Lung (tissue), 12 donors: ENCODE data around the gene LINS1. TPM values are rescaled to one million over a fixed set of nuclear protein-coding genes. Genes with fewer than 3 reads are reported as not detected.

Experiments used
- ATAC-seq: fragments of 200-7000 bp; cut with Tn5 transposase; one replicate; pipeline ENCODE4 v1.9.1; 2020; ENCODE audit warnings: moderate number of reproducible peaks; ENCODE audit not compliant: insufficient read depth, low FRiP score
- DNase-seq, 3 donors: peaks; one replicate each; pipeline ENCODE4 v3.0.0-alpha.2; 2013 to 2017
- H3K27ac ChIP-seq, 2 donors: one replicate each; pipeline ENCODE4 v1.5.1; 2013; ENCODE audit warnings: mild to moderate bottlenecking in 2 of 2, moderate library complexity in 2 of 2, control low read depth in 1 of 2, inconsistent platforms in 1 of 2, low read depth in 1 of 2, low read length in 1 of 2
- H3K27me3 ChIP-seq, 3 donors: one replicate each; pipeline ENCODE4 v1.5.1; 2013; ENCODE audit warnings: low read length in 2 of 3; ENCODE audit not compliant: control insufficient read depth in 3 of 3, insufficient read depth in 3 of 3
- H3K36me3 ChIP-seq, 4 donors: one replicate each; pipeline ENCODE4 v1.5.1; 2013; ENCODE audit warnings: low read length in 4 of 4, mild to moderate bottlenecking in 1 of 4, moderate library complexity in 1 of 4; ENCODE audit not compliant: control insufficient read depth in 4 of 4, insufficient read depth in 4 of 4
- H3K4me1 ChIP-seq, 5 donors: one replicate each; pipeline ENCODE4 v1.5.1; 2013; ENCODE audit warnings: low read length in 5 of 5, mild to moderate bottlenecking in 2 of 5, moderate library complexity in 1 of 5; ENCODE audit not compliant: control insufficient read depth in 5 of 5, insufficient read depth in 5 of 5
- H3K4me3 ChIP-seq: one replicate; pipeline ENCODE4 v1.5.1; 2013; ENCODE audit warnings: mild to moderate bottlenecking, control low read depth, moderate library complexity
- H3K9ac ChIP-seq, 2 donors: one replicate each; pipeline ENCODE4 v1.5.1; 2013; ENCODE audit warnings: low read length in 2 of 2, control low read depth in 1 of 2; ENCODE audit not compliant: insufficient read depth in 1 of 2
- H3K9me3 ChIP-seq, 4 donors: one replicate each; pipeline ENCODE4 v1.5.1; 2013; ENCODE audit warnings: low read length in 3 of 4, mild to moderate bottlenecking in 1 of 4, moderate library complexity in 1 of 4; ENCODE audit not compliant: control insufficient read depth in 4 of 4, insufficient read depth in 3 of 4
- CTCF ChIP-seq: IDR thresholded peaks from 2 replicates; pipeline ENCODE4 v1.5.1; 2012; ENCODE audit warnings: mild to moderate bottlenecking; ENCODE audit errors: control extremely low read depth, extremely low read depth
- WGBS, 2 donors: extraction: QIAGEN DNeasy Blood & Tissue Kit; methylation state at CpG; one replicate each; pipeline ENCODE4 v1.1.7; 2013; 5-methylcytosine and 5-hydroxymethylcytosine counted together
- polyA plus RNA-seq, 2 donors: library from polyadenylated mRNA; stranded (reverse); fragments of 200-250 nt; gene quantifications; one replicate each; pipeline ENCODE4 v1.2.1, GENCODE V29; 2013
- total RNA-seq, 2 donors: library from RNA; depleted of rRNA in 1 of 2; stranded (reverse); fragments of >200 nt in 1 of 2; gene quantifications; one replicate each; pipeline ENCODE4 v1.2.1, GENCODE V29; 2014 to 2021
- donor health status: control.
- donor health status: control.
- donor health status: Bipolar disorder and iron deficiency.
- donor health status: healthy.
- donor health status: DM: yes; HTN: yes; CAD: no.

Gene LINS1
- total and polyA plus RNA-seq, 4 donors: 8.0 to 24.1 (median 11.9) TPM

GRCh38 chr15:100616700-100617099 lies 14.7 kb upstream of the LINS1 start:
- Histone ChIP-seq H3K27ac (no peak overlapping the region), H3K9ac (no peak overlapping the region), H3K4me3 (no peak overlapping the region), H3K27me3 (no peaks in the 10 kb centered on the region), H3K4me1 (peaks cover 0 to 3% (median 0%) of the 10 kb centered on the region in 5 donors), H3K36me3 (peaks cover 3 to 24% (median 19%) of the 10 kb centered on the region in 4 donors), H3K9me3 (no peaks in the 10 kb centered on the region)
- no peak for DNase-seq
- no peak for TF ChIP-seq CTCF
- no peak for ATAC-seq
- 95% methylated on average over 2 of the region's 2 CpGs for WGBS, 2 donors

GRCh38 chr15:100615801-100616200 lies 13.8 kb upstream of the LINS1 start:
- 55 to 66% methylated on average over 5 of the region's 5 CpGs for WGBS, 2 donors
- no peaks in the 10 kb centered on the region for H3K9me3 ChIP-seq
- no peak overlapping the region for H3K27ac ChIP-seq
- no peaks in the 10 kb centered on the region for H3K27me3 ChIP-seq
- ATAC-seq: no peak
- H3K36me3 ChIP-seq: peaks cover 4 to 23% (median 20%) of the 10 kb centered on the region in 4 donors
- DNase-seq: no peak
- TF ChIP-seq CTCF: no peak
- H3K4me3 ChIP-seq: no peak overlapping the region
- H3K4me1 ChIP-seq: peaks cover 0 to 3% (median 0%) of the 10 kb centered on the region in 5 donors
- H3K9ac ChIP-seq: no peak overlapping the region

GRCh38 chr15:100614918-100615317 lies 12.9 kb upstream of the LINS1 start:
- Histone ChIP-seq H3K4me3 (no peak overlapping the region), H3K9me3 (no peaks in the 10 kb centered on the region), H3K27ac (no peak overlapping the region), H3K9ac (no peak overlapping the region), H3K27me3 (no peaks in the 10 kb centered on the region), H3K4me1 (peaks cover 0 to 3% (median 0%) of the 10 kb centered on the region in 5 donors), H3K36me3 (peaks cover 4 to 23% (median 17%) of the 10 kb centered on the region in 4 donors)
- TF ChIP-seq CTCF: no peak
- ATAC-seq (no peak), DNase-seq (no peak)
- 97% methylated on average over 4 of the region's 4 CpGs for WGBS, 2 donors

GRCh38 chr15:100614336-100614735 lies 12.4 kb upstream of the LINS1 start:
- no peak overlapping the region for H3K4me3 ChIP-seq
- H3K4me1 ChIP-seq: peaks cover 0 to 3% (median 0%) of the 10 kb centered on the region in 5 donors
- ATAC-seq (no peak), DNase-seq (no peak)
- no peaks in the 10 kb centered on the region for H3K9me3 ChIP-seq
- H3K36me3 ChIP-seq: peaks cover 4 to 26% (median 16%) of the 10 kb centered on the region in 4 donors
- TF ChIP-seq CTCF: no peak
- H3K9ac ChIP-seq: no peak overlapping the region
- no peaks in the 10 kb centered on the region for H3K27me3 ChIP-seq
- H3K27ac ChIP-seq: no peak overlapping the region
- WGBS, 2 donors: 85 to 86% methylated on average over 2 of the region's 2 CpGs
